Lung microvascular endothelial cell (primary cell): ENCODE measurements around the gene MICAL1. TPM values are rescaled to one million over a fixed set of nuclear protein-coding genes. Genes with fewer than 3 reads are reported as not detected.

Experiments used
- DNase-seq, 2 donors: peaks; one replicate each; pipeline versions ENCODE4 v3.0.0 to v3.0.0-alpha.2; 2010; ENCODE audit warnings: low read depth in 2 of 2
- total RNA-seq: library from RNA; depleted of rRNA; stranded (reverse); fragments of >200 nt; gene quantifications from 2 replicates; pipeline ENCODE4 v1.2.1, GENCODE V29; 2014

The MICAL1 gene
- total RNA-seq, 1 donor from 2014 or later, result 12.5 TPM

DNA sequence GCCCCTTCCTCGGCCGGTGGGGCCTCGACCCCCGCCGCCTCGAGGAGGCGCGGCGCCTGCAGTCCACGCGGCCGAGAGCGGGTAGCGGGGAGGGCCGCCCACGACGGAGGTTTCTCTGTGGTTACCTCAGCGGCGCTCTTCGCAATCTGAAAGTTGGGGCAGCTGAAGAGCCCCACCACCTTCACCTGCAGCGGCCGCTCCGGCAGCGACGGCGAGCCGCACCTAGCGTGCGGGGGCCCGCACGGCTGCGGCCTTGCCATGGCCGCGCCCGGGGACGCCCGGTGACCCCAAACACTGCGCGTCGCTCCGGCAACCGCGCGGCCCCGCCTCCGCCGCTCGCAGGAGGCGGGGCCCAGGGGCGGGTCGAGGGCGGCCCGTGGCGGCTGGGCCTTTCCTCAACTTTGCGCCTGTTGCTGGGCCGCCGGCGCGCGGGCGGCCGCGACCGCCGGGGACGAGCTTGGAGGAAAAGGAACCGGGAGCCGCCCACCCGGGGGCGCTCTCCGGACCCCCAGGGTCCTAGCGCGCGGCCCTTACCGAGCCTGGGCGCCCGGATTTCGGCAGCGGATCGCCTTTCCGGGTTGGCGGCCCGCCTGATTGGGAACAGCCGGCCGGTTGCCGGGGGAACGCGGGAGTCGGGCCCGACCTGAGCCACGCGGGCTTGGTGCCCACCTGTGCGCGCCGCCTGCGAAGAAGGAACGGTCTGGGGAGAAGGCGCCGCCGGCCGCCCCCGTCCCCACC is 15.1 kb downstream of the MICAL1 start, which contains the start of the genes PPIL6 and SMPD2:
TSS of gene PPIL6 (minus strand) at position 298 of the 738 bp plus-strand sequence. CDS start at position 260, 38 bp downstream.
TSS of gene SMPD2 (plus strand) at position 394 of the 738 bp plus-strand sequence. CDS start 398 bp downstream, outside the sequence.
- peak; percentile 90 to 93 for DNase-seq

DNA sequence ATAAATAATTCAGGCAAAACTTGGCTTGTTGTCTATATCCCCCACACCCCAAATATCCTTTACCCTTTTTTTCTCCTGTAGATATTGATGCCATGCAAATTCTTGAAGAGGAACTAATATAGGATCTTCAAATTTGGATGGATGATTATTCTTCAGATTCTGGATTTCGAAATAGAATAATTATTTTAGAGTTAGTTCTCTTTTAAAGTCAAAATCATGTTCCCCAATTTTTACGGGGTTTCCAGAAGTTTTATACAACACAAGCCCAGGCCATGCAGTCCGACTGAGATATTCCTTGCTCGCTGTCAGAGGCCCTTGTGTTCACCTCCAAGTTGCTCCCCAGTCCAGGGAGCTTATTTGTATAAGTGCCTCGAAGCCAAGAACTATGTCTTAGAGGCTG is 19.5 kb downstream of the MICAL1 start:
- DNase-seq, result no peak

- DNase-seq, result peak in 1 of 2 donors; percentile 17
These were observed 21.1 kb downstream of the MICAL1 start for GRCh38 chr6:109434456-109434855.

- DNase-seq, result no peak
These were observed 26.1 kb downstream of the MICAL1 start for GRCh38 chr6:109429496-109429895.

GRCh38 chr6:109428889-109429477 is 26.6 kb downstream of the MICAL1 start:
- peak; percentile 20 to 86 for DNase-seq

DNA sequence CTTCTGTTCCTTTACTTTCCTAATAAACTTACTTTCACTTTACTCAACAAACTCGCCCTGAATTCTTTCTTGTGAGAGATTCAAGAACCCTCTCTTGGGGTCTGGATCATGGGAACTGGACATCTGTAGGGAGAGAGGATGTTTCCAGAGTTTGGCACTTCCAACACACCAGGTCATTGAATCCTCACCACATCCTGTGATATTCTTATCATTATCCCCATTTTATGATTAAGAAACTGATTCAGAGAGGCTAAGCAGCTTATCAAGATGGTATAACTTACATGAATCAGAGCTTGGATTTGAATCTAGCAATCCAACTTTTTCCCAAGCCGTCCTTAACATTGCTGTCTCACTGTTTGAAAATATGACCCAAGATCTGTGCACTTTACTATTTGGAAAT is 30.6 kb downstream of the MICAL1 start:
- DNase-seq, result no peak

GRCh38 chr6:109421184-109421583 is 34.4 kb downstream of the MICAL1 start:
- DNase-seq, result no peak

- no peak for DNase-seq
These were observed 34.8 kb downstream of the MICAL1 start for GRCh38 chr6:109420751-109421150.

DNA sequence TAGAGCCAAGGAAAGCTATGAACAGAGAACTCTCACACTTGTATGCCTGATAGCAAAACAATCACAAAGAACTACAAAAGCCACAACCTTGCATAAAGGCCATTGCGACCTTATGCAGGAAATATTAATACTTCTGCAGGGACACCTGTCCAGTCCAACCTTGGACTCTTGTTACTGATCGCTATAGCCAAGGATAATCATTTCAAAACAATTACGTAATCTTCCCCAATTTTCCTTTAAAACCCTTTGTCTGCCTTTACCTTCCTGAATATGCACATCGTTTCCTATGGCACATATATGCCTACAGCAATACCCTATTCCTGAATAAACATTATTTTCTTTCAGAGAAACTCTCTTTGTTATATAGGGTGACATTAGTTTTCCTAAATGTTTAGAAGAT is 37.9 kb downstream of the MICAL1 start:
- no peak for DNase-seq

GRCh38 chr6:109411034-109411433 is 44.5 kb downstream of the MICAL1 start:
- DNase-seq, result no peak

GRCh38 chr6:109406196-109406595 is 49.4 kb downstream of the MICAL1 start:
- DNase-seq, result no peak

GRCh38 chr6:109397020-109397419 is 58.6 kb downstream of the MICAL1 start:
- DNase-seq, result peak; percentile 9 to 29

DNA sequence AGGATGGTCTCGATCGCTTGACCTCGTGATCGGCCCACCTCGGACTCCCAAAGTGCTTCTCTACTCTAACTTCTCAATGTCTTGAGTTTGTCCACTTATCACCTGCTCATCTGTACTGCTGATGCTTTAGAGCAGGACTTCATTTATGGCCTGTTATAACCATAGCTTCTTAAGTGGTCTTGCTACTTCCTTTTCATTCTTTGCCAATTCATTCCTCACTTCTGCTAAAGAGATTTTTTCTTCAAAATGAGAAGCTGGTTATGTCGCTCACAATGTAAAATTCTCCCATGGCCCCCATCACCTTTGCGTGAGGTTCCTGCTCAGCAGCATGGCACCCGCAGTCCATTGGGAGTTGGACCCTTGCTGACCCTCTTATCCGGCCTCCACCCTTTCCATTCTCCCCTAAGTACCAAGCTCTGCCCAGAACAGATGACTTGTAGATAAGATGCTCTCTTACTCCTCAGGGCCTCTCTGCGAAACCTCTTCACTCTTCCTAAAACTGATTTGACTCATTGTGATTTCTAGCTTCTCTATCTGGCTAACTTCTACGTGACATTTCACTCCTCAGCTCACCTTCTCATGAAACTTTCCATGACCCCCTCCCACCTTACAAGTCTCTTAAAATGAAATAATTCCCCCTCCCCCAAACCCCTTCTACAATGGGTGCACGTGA is 59.4 kb downstream of the MICAL1 start:
- no peak for DNase-seq

Other genes with a start within 250 kb of the MICAL1 start
- gene CD164, start 73.3 kb downstream of the MICAL1 start, total RNA-seq, result 107 and 122 TPM in 2 replicates
- gene PPIL6, start 15.1 kb downstream of the MICAL1 start, total RNA-seq, result 0.22 and 0.60 TPM in 2 replicates
- gene SMPD2, start 15.0 kb downstream of the MICAL1 start, total RNA-seq, result 5.4 and 7.3 TPM in 2 replicates
- 3.1 and 4.4 TPM in 2 replicates for gene ZBTB24, start 27.4 kb upstream of the MICAL1 start, total RNA-seq
- 3.1 and 4.2 TPM in 2 replicates for gene AK9, start 235.4 kb upstream of the MICAL1 start, total RNA-seq
- 8.7 and 12.7 TPM in 2 replicates for gene FIG4, start 235.5 kb upstream of the MICAL1 start, total RNA-seq